ENCODE results near the gene TMEM17. TPM values are rescaled to one million over a fixed set of nuclear protein-coding genes. Genes with fewer than 3 reads are reported as not detected.

TMEM17 gene
- total and polyA plus RNA-seq, 2 of the 13 experiments (the other 11 are each of a cell fraction or from before 2014, with no cell fraction given): 0.22 to 0.50 TPM

GRCh38 chr2:62527478-62528210, 21.6 kb upstream of the TMEM17 start (continued):
- TF ChIP-seq TRIM22 (IDR thresholded peaks at IDR 0.05) (no peak), ZNF317 (CRISPR knock-in tag; IDR thresholded peaks at IDR 0.05) (no peak), FOXC1 (CRISPR knock-in tag; IDR thresholded peaks at IDR 0.05; ENCODE audit: borderline replicate concordance) (no peak), ADNP (CRISPR knock-in tag; IDR thresholded peaks at IDR 0.05) (no peak), ZBTB2 (CRISPR knock-in tag; IDR thresholded peaks at IDR 0.05; ENCODE audit: low read depth) (no peak), XRCC5 (optimal IDR thresholded peaks at IDR 0.05; ENCODE audit: low read length) (no peak), PREB (CRISPR knock-in tag; IDR thresholded peaks at IDR 0.05) (no peak), ZNF672 (CRISPR knock-in tag; IDR thresholded peaks at IDR 0.05) (no peak), HMG20B (CRISPR knock-in tag; conservative IDR thresholded peaks at IDR 0.05) (no peak), NFE2 (CRISPR knock-in tag; IDR thresholded peaks at IDR 0.05) (no peak), ZUFSP (CRISPR knock-in tag; IDR thresholded peaks at IDR 0.05; ENCODE audit: borderline replicate concordance) (no peak), ZFP36 (IDR thresholded peaks at IDR 0.05; ENCODE audit: borderline replicate concordance, low read depth, low read length, partially characterized antibody) (no peak), ZNF263 (CRISPR knock-in tag; IDR thresholded peaks at IDR 0.05) (no peak), ZNF546 (CRISPR knock-in tag; conservative IDR thresholded peaks at IDR 0.05) (no peak), GLI4 (CRISPR knock-in tag; IDR thresholded peaks at IDR 0.05; ENCODE audit: borderline replicate concordance) (no peak), ZNF501 (CRISPR knock-in tag; IDR thresholded peaks at IDR 0.05) (no peak), KAT8 (CRISPR knock-in tag; IDR thresholded peaks at IDR 0.05) (no peak), ZNF383 (CRISPR knock-in tag; IDR thresholded peaks at IDR 0.05; ENCODE audit: borderline replicate concordance) (no peak), SALL1 (CRISPR knock-in tag; IDR thresholded peaks at IDR 0.05) (peak; percentile 36; the same call in 1 of the 2 replicates), ZKSCAN8 (CRISPR knock-in tag; IDR thresholded peaks at IDR 0.05; ENCODE audit: borderline replicate concordance) (no peak), SP5 (CRISPR knock-in tag; IDR thresholded peaks at IDR 0.05; ENCODE audit: borderline replicate concordance, low read depth) (no peak)
